GM12874 (cell line): ENCODE data around the gene UBE2I.

Source experiments
- TF ChIP-seq, protein P1 (sequence below): IDR thresholded peaks from 2 replicates; pipeline ENCODE4 v1.5.1; 2011; ENCODE audit warnings: low read depth, mild to moderate bottlenecking, control low read depth, low read length, moderate library complexity; ENCODE audit not compliant: insufficient read depth

The UBE2I gene

DNA sequence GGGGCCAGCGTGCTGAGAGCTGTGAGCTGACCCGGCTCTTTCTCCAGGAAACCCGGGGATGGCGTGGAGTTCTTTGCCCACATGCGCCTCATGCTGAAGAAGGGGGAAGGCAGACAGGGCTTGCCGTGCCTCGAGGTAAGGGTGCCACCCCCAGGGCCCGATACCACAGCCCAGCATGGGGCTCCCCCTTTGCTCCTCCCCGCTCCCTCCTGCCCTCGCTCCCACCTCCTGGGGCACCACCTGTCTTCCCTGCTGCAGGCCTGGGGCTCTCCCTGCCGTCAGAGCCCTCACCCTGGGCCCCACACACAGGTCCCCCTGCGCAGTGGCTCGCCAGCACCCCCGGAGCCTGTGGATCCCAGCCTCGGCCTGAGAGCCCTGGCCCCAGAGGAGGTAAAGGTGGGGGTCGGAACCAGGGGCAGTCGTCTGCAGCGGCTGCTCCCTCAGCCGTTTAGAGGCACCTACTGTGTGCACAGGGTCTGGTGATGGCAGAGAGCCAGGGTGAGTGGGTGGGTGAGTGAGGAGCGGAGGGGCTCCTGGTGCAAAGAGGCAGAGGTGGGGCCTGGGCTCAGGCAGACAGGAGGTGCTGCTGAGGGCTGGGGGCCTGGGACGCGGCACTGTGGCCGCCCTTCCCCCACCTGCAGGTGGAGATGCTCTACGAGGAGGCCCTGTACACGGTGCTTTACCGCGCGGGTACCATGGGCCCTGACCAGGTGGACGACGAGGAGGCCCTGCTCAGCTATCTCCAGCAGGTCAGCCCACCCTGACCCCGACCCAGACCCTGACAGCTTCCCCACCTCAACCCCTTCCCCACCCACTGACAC lies 29.6 kb downstream of the UBE2I start:
- TF ChIP-seq, protein P1, sequence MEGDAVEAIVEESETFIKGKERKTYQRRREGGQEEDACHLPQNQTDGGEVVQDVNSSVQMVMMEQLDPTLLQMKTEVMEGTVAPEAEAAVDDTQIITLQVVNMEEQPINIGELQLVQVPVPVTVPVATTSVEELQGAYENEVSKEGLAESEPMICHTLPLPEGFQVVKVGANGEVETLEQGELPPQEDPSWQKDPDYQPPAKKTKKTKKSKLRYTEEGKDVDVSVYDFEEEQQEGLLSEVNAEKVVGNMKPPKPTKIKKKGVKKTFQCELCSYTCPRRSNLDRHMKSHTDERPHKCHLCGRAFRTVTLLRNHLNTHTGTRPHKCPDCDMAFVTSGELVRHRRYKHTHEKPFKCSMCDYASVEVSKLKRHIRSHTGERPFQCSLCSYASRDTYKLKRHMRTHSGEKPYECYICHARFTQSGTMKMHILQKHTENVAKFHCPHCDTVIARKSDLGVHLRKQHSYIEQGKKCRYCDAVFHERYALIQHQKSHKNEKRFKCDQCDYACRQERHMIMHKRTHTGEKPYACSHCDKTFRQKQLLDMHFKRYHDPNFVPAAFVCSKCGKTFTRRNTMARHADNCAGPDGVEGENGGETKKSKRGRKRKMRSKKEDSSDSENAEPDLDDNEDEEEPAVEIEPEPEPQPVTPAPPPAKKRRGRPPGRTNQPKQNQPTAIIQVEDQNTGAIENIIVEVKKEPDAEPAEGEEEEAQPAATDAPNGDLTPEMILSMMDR = no peak

DNA sequence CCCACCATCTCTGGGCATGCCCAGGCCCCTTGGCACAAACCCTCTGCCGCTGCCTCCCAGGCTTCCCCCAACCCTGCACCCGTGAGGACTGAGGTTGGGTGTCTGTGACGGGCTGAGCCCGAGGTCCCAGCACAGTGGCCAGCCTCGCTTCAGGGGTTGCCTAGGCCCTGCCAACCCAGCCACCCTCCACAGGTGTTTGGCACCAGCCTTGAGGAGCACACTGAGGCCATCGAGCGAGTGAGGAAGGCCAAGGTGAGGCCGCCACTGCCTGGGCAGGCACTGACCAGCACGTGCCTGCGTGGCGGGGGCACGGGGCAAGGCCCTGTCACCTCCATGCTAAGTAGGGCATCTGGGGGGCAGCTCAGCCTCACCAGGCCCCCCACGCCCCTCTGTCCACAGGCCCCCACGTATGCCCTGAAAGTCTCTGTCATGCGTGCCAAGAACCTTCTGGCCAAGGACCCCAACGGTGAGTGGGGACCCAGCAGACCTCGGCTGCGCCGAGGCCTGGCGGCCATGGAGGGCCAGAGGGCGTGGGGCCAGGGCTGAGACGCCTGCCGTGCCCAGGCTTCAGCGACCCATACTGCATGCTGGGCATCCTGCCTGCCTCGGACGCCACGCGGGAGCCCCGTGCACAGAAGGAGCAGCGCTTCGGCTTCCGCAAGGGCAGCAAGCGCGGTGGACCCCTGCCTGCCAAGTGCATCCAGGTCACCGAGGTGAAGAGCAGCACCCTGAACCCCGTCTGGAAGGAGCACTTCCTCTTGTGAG lies 31.5 kb downstream of the UBE2I start:
- TF ChIP-seq, protein P1 = no peak

DNA sequence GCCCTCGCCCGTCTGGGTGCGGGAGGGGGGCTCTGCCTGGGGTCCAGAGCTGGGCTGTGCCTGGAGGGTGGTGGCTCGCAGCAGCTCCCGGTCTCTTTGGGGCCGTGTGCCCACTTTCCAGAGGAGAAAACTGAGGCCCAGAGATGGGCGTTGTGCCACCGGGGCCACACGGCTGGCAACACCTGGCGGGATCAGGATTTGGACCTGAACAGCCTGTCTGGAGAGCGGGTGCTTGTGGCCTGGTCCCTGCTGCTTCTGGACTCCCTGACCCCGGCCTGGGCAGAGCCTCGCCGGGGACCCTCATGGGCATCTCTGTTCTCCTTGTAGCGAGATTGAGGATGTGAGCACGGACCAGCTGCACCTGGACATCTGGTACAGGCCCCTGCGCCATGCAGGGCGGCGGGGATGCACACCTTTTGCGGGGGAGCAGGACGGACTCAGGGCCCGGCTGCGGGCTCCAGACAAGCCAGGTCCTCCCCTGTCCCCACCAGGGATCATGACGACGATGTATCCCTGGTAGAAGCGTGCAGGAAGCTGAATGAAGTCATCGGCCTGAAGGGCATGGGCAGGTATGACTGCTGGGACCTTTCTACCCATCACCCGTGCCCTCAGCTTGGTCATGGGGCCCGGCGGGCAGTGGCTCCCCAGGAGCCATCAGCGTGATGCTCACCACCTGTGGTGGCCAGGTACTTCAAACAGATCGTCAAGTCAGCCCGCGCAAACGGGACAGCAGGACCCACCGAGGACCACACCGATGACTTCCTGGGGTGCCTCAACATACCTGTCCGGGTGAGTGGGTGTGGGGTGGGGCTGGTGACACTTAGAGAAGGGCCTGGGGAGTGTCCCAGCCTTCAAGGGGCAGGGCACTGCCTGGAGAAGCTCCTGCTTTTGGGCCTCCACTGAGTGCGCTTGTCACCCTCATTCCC lies 32.3 kb downstream of the UBE2I start:
- TF ChIP-seq, protein P1 = no peak

DNA sequence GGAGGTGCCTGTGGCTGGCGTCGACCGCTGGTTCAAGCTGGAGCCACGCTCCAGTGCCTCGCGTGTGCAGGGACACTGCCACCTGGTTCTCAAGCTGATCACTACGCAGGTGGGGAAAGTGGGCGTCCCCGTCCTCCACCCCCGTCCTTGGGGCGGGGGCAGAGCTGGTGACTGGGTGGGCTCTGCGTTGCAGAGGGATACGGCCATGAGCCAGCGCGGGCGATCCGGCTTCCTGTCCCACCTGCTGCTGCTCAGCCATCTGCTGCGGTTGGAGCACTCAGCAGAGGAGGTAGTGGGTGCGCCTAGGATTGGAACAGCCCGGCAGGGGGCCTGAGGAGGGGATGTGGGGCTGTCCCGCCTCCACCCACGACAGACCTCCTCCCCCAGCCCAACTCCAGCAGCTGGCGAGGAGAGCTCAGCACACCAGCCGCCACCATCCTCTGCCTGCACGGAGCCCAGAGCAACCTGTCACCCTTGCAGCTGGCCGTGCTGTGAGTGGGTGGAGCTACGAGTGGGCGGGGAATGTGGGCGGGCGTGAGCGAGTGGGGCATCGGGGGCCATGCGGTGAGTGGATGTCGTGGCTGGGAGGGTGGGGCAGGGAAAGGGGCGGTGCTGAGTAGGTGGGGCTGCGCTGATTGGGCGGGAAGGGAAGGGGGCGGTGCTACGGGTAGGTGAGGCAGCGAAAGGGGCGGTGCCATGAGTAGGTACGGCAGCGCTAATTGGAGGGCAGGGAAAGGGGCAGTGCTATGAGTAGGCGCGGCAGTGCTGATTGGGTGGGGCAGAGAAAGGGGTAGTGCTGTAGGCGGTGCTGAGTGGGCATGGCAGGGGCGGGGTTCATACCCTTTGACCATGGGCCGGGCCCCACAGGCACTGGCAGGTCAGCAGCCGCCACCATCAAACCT lies 33.3 kb downstream of the UBE2I start:
- TF ChIP-seq, protein P1 = no peak

DNA sequence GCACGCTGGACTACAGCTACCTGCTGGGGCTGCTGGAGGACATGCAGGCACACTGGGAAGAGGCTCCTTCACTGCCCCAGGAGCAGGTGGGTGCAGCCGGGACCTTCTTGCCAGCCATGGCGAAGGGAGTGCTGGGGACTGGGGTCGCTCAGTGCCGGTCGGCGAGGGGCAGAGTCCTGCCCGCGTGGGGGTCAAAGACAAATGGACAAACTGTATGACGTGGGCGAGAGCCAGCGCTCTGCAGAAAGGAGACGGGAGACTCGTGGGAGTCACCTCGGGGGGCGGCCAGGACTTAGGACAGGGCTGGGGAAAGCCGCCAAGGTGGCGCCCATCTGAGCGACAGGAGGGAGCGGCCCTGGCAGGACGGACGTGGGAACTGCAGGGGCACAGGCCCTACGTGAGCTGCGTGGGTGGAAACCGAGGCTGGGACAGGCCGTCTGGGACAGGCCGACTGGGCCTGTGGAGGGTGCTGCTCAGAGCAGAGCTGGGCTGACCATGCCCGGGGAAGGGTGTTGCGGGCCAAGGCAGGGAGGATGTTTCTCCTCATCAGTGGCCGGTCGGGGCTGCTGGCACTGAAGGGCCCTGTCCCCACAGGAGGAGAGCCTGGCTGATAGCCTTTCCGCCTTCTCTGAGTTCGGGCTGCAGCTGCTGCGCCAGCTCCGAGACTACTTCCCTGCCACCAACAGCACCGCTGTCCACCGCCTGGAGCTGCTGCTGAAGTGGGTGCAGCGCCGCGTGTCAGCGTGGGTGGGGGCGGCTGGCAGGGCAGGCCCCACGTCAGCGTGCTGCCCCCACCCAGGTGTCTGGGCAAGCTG lies 34.2 kb downstream of the UBE2I start:
- TF ChIP-seq, protein P1 = no peak

DNA sequence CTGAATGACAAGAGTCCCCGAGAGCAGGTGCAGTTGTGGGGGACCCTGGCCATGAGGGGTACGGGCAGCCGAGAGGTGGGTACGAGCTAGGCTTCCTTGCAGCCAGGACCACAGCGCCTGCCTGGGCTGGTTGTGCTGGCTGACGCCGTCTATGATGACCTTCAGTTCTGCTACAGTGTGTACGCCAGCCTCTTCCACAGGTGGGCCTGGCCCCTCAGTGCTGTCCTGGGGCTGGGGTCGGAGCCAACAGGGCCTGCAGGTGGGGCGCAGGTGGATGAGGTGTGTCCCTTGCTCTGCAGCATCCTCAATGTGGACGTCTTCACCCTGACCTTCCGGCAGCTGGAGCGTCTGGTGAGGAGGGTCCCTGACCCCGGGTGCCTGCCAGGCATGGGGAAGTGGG lies 35.1 kb downstream of the UBE2I start:
- TF ChIP-seq, protein P1 = no peak
